ENCODE measurements around the gene REXO1.

REXO1 gene

GRCh38 chr19:1853295-1854038 lies 5.2 kb upstream of the REXO1 start:
- peak overlapping the region; percentile 32 for H3K9ac ChIP-seq (ENCODE audit: insufficient read length)

GRCh38 chr19:1852581-1853128 lies 4.4 kb upstream of the REXO1 start:
- H3K9ac ChIP-seq (ENCODE audit: insufficient read length): peak overlapping the region; percentile 39
- 0 out of 2 replicates have a peak, but pooled peaks cover 4% of the 10 kb centered on the region for H3K36me3 ChIP-seq (ENCODE audit: insufficient read depth, low read length)
- no peak for TF ChIP-seq EZH2 (IDR thresholded peaks at IDR 0.05)
- no peak for TF ChIP-seq POLR2AphosphoS5 (IDR thresholded peaks at IDR 0.05; ENCODE audit: borderline replicate concordance, low read depth, low read length)
- TF ChIP-seq FOXP2 (optimal IDR thresholded peaks at IDR 0.05; ENCODE audit: control extremely low read depth, extremely low read length, insufficient read depth): no peak
- no peak for DNase-seq (ENCODE audit: low read depth, low spot score)
- no peaks in the 10 kb centered on the region for H3K9me3 ChIP-seq (ENCODE audit: low read depth, low read length)
- peak overlapping the region; percentile 79 for H3K4me3 ChIP-seq
- H3K27ac ChIP-seq: peak overlapping the region; percentile 91

More at GRCh38 chr19:1853295-1854038, 5.2 kb upstream of the REXO1 start:
- no peak for DNase-seq (ENCODE audit: low read depth, low spot score)
- 0 out of 2 replicates have a peak, but pooled peaks cover 4% of the 10 kb centered on the region for H3K36me3 ChIP-seq (ENCODE audit: insufficient read depth, low read length)
- no peaks in the 10 kb centered on the region for H3K9me3 ChIP-seq (ENCODE audit: low read depth, low read length)
- peak overlapping the region; percentile 91 for H3K27ac ChIP-seq
- TF ChIP-seq EZH2 (IDR thresholded peaks at IDR 0.05): no peak
- TF ChIP-seq FOXP2 (optimal IDR thresholded peaks at IDR 0.05; ENCODE audit: control extremely low read depth, extremely low read length, insufficient read depth): no peak
- TF ChIP-seq POLR2AphosphoS5 (IDR thresholded peaks at IDR 0.05; ENCODE audit: borderline replicate concordance, low read depth, low read length): no peak
- H3K4me3 ChIP-seq: peak overlapping the region; percentile 79

GRCh38 chr19:1851654-1852580 lies 3.6 kb upstream of the REXO1 start:
- Histone ChIP-seq H3K36me3 (ENCODE audit: insufficient read depth, low read length) (0 out of 2 replicates have a peak, but pooled peaks cover 4% of the 10 kb centered on the region), H3K9me3 (ENCODE audit: low read depth, low read length) (no peaks in the 10 kb centered on the region), H3K4me3 (peak overlapping the region; percentile 79), H3K9ac (ENCODE audit: insufficient read length) (peak overlapping the region; percentile 39), H3K27ac (peak overlapping the region; percentile 91)
- DNase-seq (ENCODE audit: low read depth, low spot score): no peak
- TF ChIP-seq EZH2 (IDR thresholded peaks at IDR 0.05) (no peak), POLR2AphosphoS5 (IDR thresholded peaks at IDR 0.05; ENCODE audit: borderline replicate concordance, low read depth, low read length) (0 out of 2 replicates have a peak, but pooled peaks have one; percentile 25)

- Histone ChIP-seq H3K9me3 (ENCODE audit: low read depth, low read length) (no peaks in the 10 kb centered on the region), H3K4me3 (peak overlapping the region; percentile 79), H3K36me3 (ENCODE audit: insufficient read depth, low read length) (0 out of 2 replicates have a peak, but pooled peaks cover 4% of the 10 kb centered on the region), H3K27ac (peak overlapping the region; percentile 91), H3K9ac (ENCODE audit: insufficient read length) (peak overlapping the region; percentile 4)
- DNase-seq (ENCODE audit: low read depth, low spot score): no peak
- TF ChIP-seq EZH2 (IDR thresholded peaks at IDR 0.05): no peak
- TF ChIP-seq POLR2AphosphoS5 (IDR thresholded peaks at IDR 0.05; ENCODE audit: borderline replicate concordance, low read depth, low read length): no peak
- TF ChIP-seq FOXP2 (optimal IDR thresholded peaks at IDR 0.05; ENCODE audit: control extremely low read depth, extremely low read length, insufficient read depth): no peak
Observed at GRCh38 chr19:1850809-1851653, 2.7 kb upstream of the REXO1 start.

- TF ChIP-seq EZH2 (IDR thresholded peaks at IDR 0.05): no peak
- no peak for TF ChIP-seq POLR2AphosphoS5 (IDR thresholded peaks at IDR 0.05; ENCODE audit: borderline replicate concordance, low read depth, low read length)
- TF ChIP-seq FOXP2 (optimal IDR thresholded peaks at IDR 0.05; ENCODE audit: control extremely low read depth, extremely low read length, insufficient read depth): no peak
- H3K27ac ChIP-seq: peak overlapping the region; percentile 12
- no peak for DNase-seq (ENCODE audit: low read depth, low spot score)
- H3K9ac ChIP-seq (ENCODE audit: insufficient read length): no peak overlapping the region
- no peak overlapping the region for H3K4me3 ChIP-seq
- 0 out of 2 replicates have a peak, but pooled peaks cover 4% of the 10 kb centered on the region for H3K36me3 ChIP-seq (ENCODE audit: insufficient read depth, low read length)
- H3K9me3 ChIP-seq (ENCODE audit: low read depth, low read length): no peaks in the 10 kb centered on the region
Observed at GRCh38 chr19:1849886-1850398, 1.7 kb upstream of the REXO1 start.

- H3K4me3 ChIP-seq: no peak overlapping the region; the same call in 1 of the 2 replicates
Observed at GRCh38 chr19:1849132-1849474, 820 bp upstream of the REXO1 start.

GRCh38 chr19:1847684-1848398 lies 442 bp downstream of the REXO1 start:
- H3K4me3 ChIP-seq: peak overlapping the region; percentile 89
- no peaks in the 10 kb centered on the region for H3K9me3 ChIP-seq (ENCODE audit: low read depth, low read length)
- TF ChIP-seq POLR2AphosphoS5 (IDR thresholded peaks at IDR 0.05; ENCODE audit: borderline replicate concordance, low read depth, low read length): no peak
- no peak for TF ChIP-seq FOXP2 (optimal IDR thresholded peaks at IDR 0.05; ENCODE audit: control extremely low read depth, extremely low read length, insufficient read depth)
- no peak for TF ChIP-seq EZH2 (IDR thresholded peaks at IDR 0.05)
- H3K36me3 ChIP-seq (ENCODE audit: insufficient read depth, low read length): no peaks in the 10 kb centered on the region
- H3K27ac ChIP-seq: peak overlapping the region; percentile 99
- H3K9ac ChIP-seq (ENCODE audit: insufficient read length): peak overlapping the region; percentile 98
- DNase-seq (ENCODE audit: low read depth, low spot score): no peak

More at GRCh38 chr19:1849132-1849474, 820 bp upstream of the REXO1 start:
- H3K9ac ChIP-seq (ENCODE audit: insufficient read length): no peak overlapping the region
- peak overlapping the region; percentile 62 for H3K27ac ChIP-seq
- TF ChIP-seq EZH2 (IDR thresholded peaks at IDR 0.05) (no peak), POLR2AphosphoS5 (IDR thresholded peaks at IDR 0.05; ENCODE audit: borderline replicate concordance, low read depth, low read length) (no peak), FOXP2 (optimal IDR thresholded peaks at IDR 0.05; ENCODE audit: control extremely low read depth, extremely low read length, insufficient read depth) (no peak)
- no peaks in the 10 kb centered on the region for H3K9me3 ChIP-seq (ENCODE audit: low read depth, low read length)
- 0 out of 2 replicates have a peak, but pooled peaks cover 1% of the 10 kb centered on the region for H3K36me3 ChIP-seq (ENCODE audit: insufficient read depth, low read length)
- DNase-seq (ENCODE audit: low read depth, low spot score): no peak
